Fibroblast of the aortic adventitia (primary cell): ENCODE data around the gene EN2. TPM values are rescaled to one million over a fixed set of nuclear protein-coding genes. Genes with fewer than 3 reads are reported as not detected.

Source experiments
- DNase-seq: peaks from one replicate; pipeline ENCODE4 v3.0.0-alpha.2; 2010; ENCODE audit warnings: low read depth
- H3K4me3 ChIP-seq: 2 replicates; pipeline ENCODE4 v1.5.1; 2011; ENCODE audit warnings: low read depth, mild to moderate bottlenecking, control low read depth, low read length, moderate library complexity
- CTCF ChIP-seq: IDR thresholded peaks from 2 replicates; pipeline ENCODE4 v1.5.1; 2011; ENCODE audit warnings: mild to moderate bottlenecking, low read length, control low read depth, inconsistent platforms; ENCODE audit not compliant: insufficient read depth
- total RNA-seq: library from RNA; depleted of rRNA; stranded (reverse); fragments of >200 nt; gene quantifications from 2 replicates; pipeline ENCODE4 v1.2.3, GENCODE V29; 2012; ENCODE audit warnings: low replicate concordance

The EN2 gene
- total RNA-seq, 1 donor, result under 0.01 TPM

- no peak for TF ChIP-seq CTCF
- no peak for DNase-seq
- H3K4me3 ChIP-seq, result no peak overlapping the region
Measured at GRCh38 chr7:155447603-155448002, 10.3 kb upstream of the EN2 start.

- no peak for DNase-seq
- no peak overlapping the region for H3K4me3 ChIP-seq
- no peak for TF ChIP-seq CTCF
Measured at GRCh38 chr7:155448632-155449007, 9.3 kb upstream of the EN2 start.

GRCh38 chr7:155449008-155449868 is 8.7 kb upstream of the EN2 start:
- DNase-seq, result no peak
- no peak for TF ChIP-seq CTCF
- no peak overlapping the region for H3K4me3 ChIP-seq

GRCh38 chr7:155449869-155450557 is 7.9 kb upstream of the EN2 start:
- no peak for TF ChIP-seq CTCF
- no peak overlapping the region for H3K4me3 ChIP-seq
- DNase-seq, result no peak

GRCh38 chr7:155450558-155450969 is 7.4 kb upstream of the EN2 start:
- TF ChIP-seq CTCF, result no peak
- no peak for DNase-seq
- no peak overlapping the region for H3K4me3 ChIP-seq

- no peak for TF ChIP-seq CTCF
- no peak overlapping the region for H3K4me3 ChIP-seq
- DNase-seq, result no peak
Measured at GRCh38 chr7:155450970-155451801, 6.7 kb upstream of the EN2 start.
